IMR-90 (cell line): ENCODE results near the gene RAB11FIP4.

ENCODE experiments used
- CHD1 ChIP-seq: IDR thresholded peaks from 2 replicates; pipeline ENCODE4 v1.6.1; 2012; ENCODE audit warnings: low read depth, low read length, improper control_type of control experiment
- CTCF ChIP-seq: conservative IDR thresholded peaks from 2 replicates; pipeline ENCODE4 v1.5.1; 2012; ENCODE audit warnings: mild to moderate bottlenecking, low read depth, low read length, improper control_type of control experiment
- MAZ ChIP-seq: IDR thresholded peaks from 2 replicates; pipeline ENCODE4 v1.6.1; 2012; ENCODE audit warnings: low read depth, mild to moderate bottlenecking, low read length, improper control_type of control experiment, moderate library complexity, borderline replicate concordance
- POLR2A ChIP-seq: IDR thresholded peaks from 2 replicates; pipeline ENCODE4 v1.6.1; 2012; ENCODE audit warnings: mild to moderate bottlenecking, low read depth, low read length
- USF2 ChIP-seq: fragments of 150-350 bp; IDR thresholded peaks from 2 replicates; pipeline ENCODE4 v1.6.1; 2017; ENCODE audit warnings: mild to moderate bottlenecking, antibody characterized with exemption, low read length, low read depth

GRCh38 chr17:31392002-31392855, 754 bp downstream of the RAB11FIP4 start:
- TF ChIP-seq USF2 (no peak), CHD1 (no peak), CTCF (no peak), POLR2A (no peak), MAZ (no peak)
